Upper lobe of left lung (tissue), 6 donors: ENCODE measurements around the gene RYR1. TPM values are rescaled to one million over a fixed set of nuclear protein-coding genes. Genes with fewer than 3 reads are reported as not detected.
"Not testable (repeated sequence)": the region's sequence is repeated elsewhere in the genome, so short reads cannot be mapped to it uniquely, and the experiment has no call there.

ENCODE experiments used
- ATAC-seq, 2 donors: fragments of 200-7000 bp; cut with Tn5 transposase; one replicate each; pipeline ENCODE4 v1.9.1; 2022; ENCODE audit warnings: mild to moderate bottlenecking in 2 of 2, moderate library complexity in 2 of 2; ENCODE audit not compliant: low FRiP score in 2 of 2
- DNase-seq, 2 donors: peaks; one replicate each; pipeline ENCODE4 v3.0.0-alpha.2; 2019 to 2020
- H3K27ac ChIP-seq, 4 donors: fragments of 200-600 bp; sonication (generic); one replicate each; pipeline ENCODE4 v1.5.1; 2016 to 2019
- H3K27me3 ChIP-seq, 4 donors: fragments of 200-600 bp; sonication (generic); one replicate each; pipeline ENCODE4 v1.5.1; 2017 to 2019
- H3K36me3 ChIP-seq, 4 donors: fragments of 200-600 bp; sonication (generic); one replicate each; pipeline ENCODE4 v1.5.1; 2016 to 2019
- H3K4me1 ChIP-seq, 4 donors: fragments of 200-600 bp; sonication (generic); one replicate each; pipeline ENCODE4 v1.5.1; 2018 to 2019
- H3K4me3 ChIP-seq, 4 donors: fragments of 200-600 bp; sonication (generic); one replicate each; pipeline ENCODE4 v1.5.1; 2017 to 2019; ENCODE audit warnings: mild to moderate bottlenecking in 2 of 4, moderate library complexity in 1 of 4
- H3K9me3 ChIP-seq, 4 donors: fragments of 200-600 bp; sonication (generic); one replicate each; pipeline ENCODE4 v1.5.1; 2018 to 2019
- CTCF ChIP-seq, 6 experiments: fragments of 450-650 bp in 4 of 6; fragments of 200-600 bp in 2 of 6; sonication (generic) in 2 of 6; IDR thresholded peaks; one replicate each; pipeline ENCODE4 v1.5.1; 2016 to 2019; ENCODE audit warnings: antibody characterized with exemption in 6 of 6
- EP300 ChIP-seq, 4 donors: sonication (generic); formaldehyde crosslinking; IDR thresholded peaks; one replicate each; pipeline ENCODE4 v1.5.1; 2017; ENCODE audit warnings: antibody characterized with exemption in 4 of 4, control low read depth in 2 of 4
- POLR2A ChIP-seq, 4 donors: fragments of 450-650 bp; IDR thresholded peaks; one replicate each; pipeline ENCODE4 v1.5.1; 2016 to 2017; ENCODE audit warnings: antibody characterized with exemption in 4 of 4, mild to moderate bottlenecking in 2 of 4
- POLR2AphosphoS5 ChIP-seq, 2 donors: sonication (generic); formaldehyde crosslinking; IDR thresholded peaks; one replicate each; pipeline ENCODE4 v1.5.1; 2017; ENCODE audit warnings: antibody characterized with exemption in 2 of 2
- WGBS, 2 donors: methylation state at CpG; one replicate each; pipeline ENCODE4 v1.1.5; 2017 to 2018; 5-methylcytosine and 5-hydroxymethylcytosine counted together
- total RNA-seq, 6 donors: library from RNA; depleted of rRNA in 4 of 6; stranded (reverse); fragments of >200 nt in 4 of 6; gene quantifications; one replicate each; pipeline versions ENCODE4 v1.1.0 to v1.2.1, GENCODE V29; 2016 to 2021
- donor health status: DM: no; HTN: no; CAD: no; lungs with moderate emphysema.
- donor health status: DM: no; HTN: yes; CAD: no; lungs with severe emphysema.

RYR1 gene
- total RNA-seq, 6 donors from 2014 or later: 1.1 to 22.0 (median 5.5) TPM

- WGBS, 2 donors: 16 to 17% methylated on average over 20 to 21 of the region's 21 CpGs
- peak in 1 of 2 donors; percentile 3 for ATAC-seq
- Histone ChIP-seq H3K36me3 (peaks cover 15 to 41% (median 40%) of the 10 kb centered on the region in 4 donors), H3K27me3 (no peaks in the 10 kb centered on the region), H3K4me3 (peak overlapping the region; percentile 70 to 94 (median 85)), H3K9me3 (no peaks in the 10 kb centered on the region), H3K4me1 (peaks cover 14 to 24% (median 16%) of the 10 kb centered on the region in 4 donors), H3K27ac (peak overlapping the region; percentile 79 to 94 (median 86))
- no peak for DNase-seq
- TF ChIP-seq POLR2AphosphoS5 (IDR thresholded peaks at IDR 0.05) (no peak), CTCF (IDR thresholded peaks at IDR 0.05) (no peak), EP300 (IDR thresholded peaks at IDR 0.05) (no peak), POLR2A (IDR thresholded peaks at IDR 0.05) (peak in 1 of 4 donors; percentile 13)
These were observed 186.1 kb downstream of the RYR1 start for GRCh38 chr19:38619361-38620174.

- H3K4me3 ChIP-seq: no peak overlapping the region
- no peak for TF ChIP-seq CTCF (IDR thresholded peaks at IDR 0.05)
- TF ChIP-seq POLR2AphosphoS5 (IDR thresholded peaks at IDR 0.05): no peak
- TF ChIP-seq EP300 (IDR thresholded peaks at IDR 0.05): no peak
- TF ChIP-seq POLR2A (IDR thresholded peaks at IDR 0.05): no peak
- H3K27ac ChIP-seq: no peak overlapping the region
- ATAC-seq (no peak), DNase-seq (no peak)
- H3K4me1 ChIP-seq: peaks cover 3 to 8% (median 5%) of the 10 kb centered on the region in 4 donors
- peaks cover 29 to 94% (median 84%) of the 10 kb centered on the region in 4 donors for H3K36me3 ChIP-seq
- no peaks in the 10 kb centered on the region for H3K27me3 ChIP-seq
- WGBS, 2 donors: 89 to 93% methylated on average over 3 of the region's 3 CpGs
- H3K9me3 ChIP-seq: no peaks in the 10 kb centered on the region
These were observed 191.3 kb downstream of the RYR1 start for GRCh38 chr19:38624822-38625221.

GRCh38 chr19:38626401-38626800 is 192.9 kb downstream of the RYR1 start:
- Histone ChIP-seq H3K9me3 (no peaks in the 10 kb centered on the region), H3K36me3 (peaks cover 27 to 91% (median 77%) of the 10 kb centered on the region in 4 donors), H3K27ac (no peak overlapping the region), H3K4me1 (peaks cover 0 to 7% (median under 1%) of the 10 kb centered on the region in 4 donors), H3K27me3 (no peaks in the 10 kb centered on the region), H3K4me3 (no peak overlapping the region)
- TF ChIP-seq POLR2A (IDR thresholded peaks at IDR 0.05): no peak
- TF ChIP-seq CTCF (IDR thresholded peaks at IDR 0.05): no peak
- TF ChIP-seq EP300 (IDR thresholded peaks at IDR 0.05): no peak
- TF ChIP-seq POLR2AphosphoS5 (IDR thresholded peaks at IDR 0.05): no peak
- DNase-seq: no peak
- 93 to 96% methylated on average over 4 of the region's 4 CpGs for WGBS, 2 donors
- ATAC-seq: no peak

DNA sequence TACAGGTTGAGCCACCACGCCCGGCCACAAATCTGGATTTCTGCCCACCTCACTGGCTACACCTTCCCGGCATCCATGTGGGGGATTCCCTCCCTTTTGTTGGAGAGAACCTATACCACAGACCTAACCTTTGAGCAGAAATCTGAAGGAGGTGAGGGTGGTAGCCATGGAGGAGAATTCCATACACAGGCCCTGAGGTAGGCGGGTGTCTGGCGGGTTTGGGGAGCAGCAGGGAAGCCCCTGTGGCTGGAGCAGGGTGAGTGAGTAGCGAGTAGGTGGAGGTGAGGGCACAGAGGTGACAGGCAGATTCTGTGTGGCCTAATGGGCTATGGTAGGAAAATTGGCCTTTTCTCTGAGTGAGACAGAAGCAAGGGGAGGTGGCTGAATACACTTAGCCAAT is 196.1 kb downstream of the RYR1 start:
- H3K36me3 ChIP-seq: peaks cover 17 to 75% (median 61%) of the 10 kb centered on the region in 4 donors
- H3K9me3 ChIP-seq: no peaks in the 10 kb centered on the region
- H3K27me3 ChIP-seq: no peaks in the 10 kb centered on the region
- TF ChIP-seq CTCF (IDR thresholded peaks at IDR 0.05) (no peak), POLR2A (IDR thresholded peaks at IDR 0.05) (no peak), POLR2AphosphoS5 (IDR thresholded peaks at IDR 0.05) (no peak), EP300 (IDR thresholded peaks at IDR 0.05) (no peak)
- ATAC-seq (no peak), DNase-seq (no peak)
- peaks cover 0 to 21% (median 8%) of the 10 kb centered on the region in 4 donors for H3K4me1 ChIP-seq
- no peak overlapping the region for H3K4me3 ChIP-seq
- 86 to 88% methylated on average over 6 of the region's 6 CpGs for WGBS, 2 donors
- no peak overlapping the region for H3K27ac ChIP-seq

GRCh38 chr19:38631301-38631700 is 197.8 kb downstream of the RYR1 start:
- DNase-seq, H3K4me3 ChIP-seq, H3K9me3 ChIP-seq, H3K27me3 ChIP-seq, ATAC-seq: not testable (repeated sequence)
- Histone ChIP-seq H3K27ac (peak overlapping the region in 3 of 4 donors; percentile 17 to 58 (median 57)), H3K36me3 (peaks cover 9 to 70% (median 53%) of the 10 kb centered on the region in 4 donors), H3K4me1 (peaks cover 7 to 26% (median 17%) of the 10 kb centered on the region in 4 donors)
- 47 to 57% methylated on average over 11 of the region's 11 CpGs for WGBS, 2 donors

GRCh38 chr19:38631811-38632475 is 198.5 kb downstream of the RYR1 start:
- H3K4me3 ChIP-seq, H3K9me3 ChIP-seq, DNase-seq, ATAC-seq, H3K27me3 ChIP-seq: not testable (repeated sequence)
- Histone ChIP-seq H3K4me1 (peaks cover 14 to 32% (median 23%) of the 10 kb centered on the region in 4 donors), H3K27ac (peak overlapping the region in 3 of 4 donors; percentile 17 to 65 (median 49)), H3K36me3 (peaks cover 6 to 65% (median 48%) of the 10 kb centered on the region in 4 donors)
- 56 to 57% methylated on average over 7 of the region's 7 CpGs for WGBS, 2 donors
